ENCODE measurements around the gene EBI3. TPM values are rescaled to one million over a fixed set of nuclear protein-coding genes. Genes with fewer than 3 reads are reported as not detected.
"Not testable (repeated sequence)": the region's sequence is repeated elsewhere in the genome, so short reads cannot be mapped to it uniquely, and the experiment has no call there.

Gene EBI3
- total and polyA plus RNA-seq, 2 donors (not counting 1 experiment from before 2014, with no cell fraction given) = 11.9 to 15.6 TPM

DNA sequence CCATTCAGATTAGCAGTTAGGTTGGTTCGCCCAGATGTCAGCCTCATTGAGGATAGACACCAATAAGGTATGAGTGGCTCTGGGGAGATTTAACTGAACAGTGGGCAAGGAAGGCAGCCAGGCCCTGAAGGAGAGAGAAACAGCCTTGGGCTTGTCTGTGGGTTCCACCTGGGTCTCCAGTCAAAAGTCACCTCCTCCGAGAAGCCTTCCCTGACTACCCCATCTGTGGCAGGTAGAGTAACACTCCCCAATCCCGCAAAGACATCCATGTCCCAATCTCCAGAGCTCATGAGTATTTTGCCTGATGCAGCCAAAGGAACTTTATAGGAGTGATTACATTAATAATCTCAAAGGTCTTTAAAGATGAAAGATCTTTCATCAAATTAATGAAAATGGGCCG is 9.5 kb downstream of the EBI3 start:
- Histone ChIP-seq H2AFZ (ENCODE audit: insufficient read depth, low read depth, low read length, poor library complexity, severe bottlenecking) (no peak overlapping the region), H3K4me2 (replicated peaks; ENCODE audit: low read depth, low read length, poor library complexity, severe bottlenecking) (no peak overlapping the region), H3K27ac (ENCODE audit: low read length in 2 of 2) (no peak overlapping the region), H3K9ac (ENCODE audit: low read length) (no peak overlapping the region), H3K36me3 (replicated peaks in 1 of 2; ENCODE audit: control extremely low read depth in 1 of 2, control insufficient read depth in 1 of 2, extremely low read depth in 1 of 2, insufficient read depth in 2 of 2, low read length in 1 of 2) (no peaks in the 10 kb centered on the region), H3K4me3 (ENCODE audit: control extremely low read depth in 1 of 5, extremely low read depth in 1 of 5, insufficient read depth in 1 of 5, low read depth in 2 of 5, low read length in 4 of 5) (no peak overlapping the region), H4K20me1 (ENCODE audit: control insufficient read depth, insufficient read depth, low read length, poor library complexity, severe bottlenecking) (no peaks in the 10 kb centered on the region), H3K9me3 (ENCODE audit: control extremely low read depth in 1 of 3, control insufficient read depth in 2 of 3, insufficient read depth in 1 of 3, low read length in 2 of 3) (peaks cover 0 to 11% (median 6%) of the 10 kb centered on the region in 3 donors), H3K27me3 (replicated peaks in 1 of 4; ENCODE audit: control extremely low read depth in 1 of 4, control insufficient read depth in 3 of 4, insufficient read depth in 4 of 4, low read length in 3 of 4) (no peaks in the 10 kb centered on the region), H3K4me1 (ENCODE audit: control insufficient read depth in 2 of 2, insufficient read depth in 2 of 2, low read length in 2 of 2) (peaks cover 0 to 7% of the 10 kb centered on the region in 2 donors), H3K79me2 (ENCODE audit: control insufficient read depth, insufficient read depth, low read length) (no peaks in the 10 kb centered on the region)
- Mint-ChIP-seq H3K27me3 (no peaks in the 10 kb centered on the region), H3K27ac (no peak overlapping the region), H3K4me3 (no peak overlapping the region), H3K4me1 (peaks cover 7% of the 10 kb centered on the region), H3K9me3 (ENCODE audit: insufficient read depth) (no peaks in the 10 kb centered on the region)
- TF ChIP-seq EZH2 (IDR thresholded peaks at IDR 0.05; ENCODE audit: borderline replicate concordance, insufficient read depth, low read depth, low read length, poor library complexity, severe bottlenecking) = no peak
- TF ChIP-seq CTCF (IDR thresholded peaks at IDR 0.05) = no peak
- no peak for ATAC-seq (ENCODE audit: low read depth)
- DNase-seq = no peak
- 100% methylated on average over 1 of the region's 4 CpGs for WGBS (ENCODE audit: insufficient coverage)
- ChIA-PET CTCF (interaction anchor here (1.1 kb wide), 1 partner anchor 114 kb away, joined by 4 read pairs; no protein-coding TSS in a partner anchor), POLR2A (no interaction called here)
- intact Hi-C loops (cut with micrococcal nuclease) = no loop called here

GRCh38 chr19:4241824-4242430 is 12.6 kb downstream of the EBI3 start:
- ATAC-seq (ENCODE audit: low read depth) = no peak
- Histone ChIP-seq H3K4me3 (ENCODE audit: control extremely low read depth in 1 of 5, extremely low read depth in 1 of 5, insufficient read depth in 1 of 5, low read depth in 2 of 5, low read length in 4 of 5) (no peak overlapping the region), H3K36me3 (replicated peaks in 1 of 2; ENCODE audit: control extremely low read depth in 1 of 2, control insufficient read depth in 1 of 2, extremely low read depth in 1 of 2, insufficient read depth in 2 of 2, low read length in 1 of 2) (no peaks in the 10 kb centered on the region), H3K4me2 (replicated peaks; ENCODE audit: low read depth, low read length, poor library complexity, severe bottlenecking) (no peak overlapping the region), H3K27ac (ENCODE audit: low read length in 2 of 2) (no peak overlapping the region), H3K27me3 (replicated peaks in 1 of 4; ENCODE audit: control extremely low read depth in 1 of 4, control insufficient read depth in 3 of 4, insufficient read depth in 4 of 4, low read length in 3 of 4) (no peaks in the 10 kb centered on the region), H4K20me1 (ENCODE audit: control insufficient read depth, insufficient read depth, low read length, poor library complexity, severe bottlenecking) (no peaks in the 10 kb centered on the region), H3K79me2 (ENCODE audit: control insufficient read depth, insufficient read depth, low read length) (no peaks in the 10 kb centered on the region), H3K9ac (ENCODE audit: low read length) (no peak overlapping the region), H2AFZ (ENCODE audit: insufficient read depth, low read depth, low read length, poor library complexity, severe bottlenecking) (no peak overlapping the region), H3K4me1 (ENCODE audit: control insufficient read depth in 2 of 2, insufficient read depth in 2 of 2, low read length in 2 of 2) (peaks cover 5 to 15% of the 10 kb centered on the region in 2 donors), H3K9me3 (ENCODE audit: control extremely low read depth in 1 of 3, control insufficient read depth in 2 of 3, insufficient read depth in 1 of 3, low read length in 2 of 3) (peaks cover 0 to 15% (median 6%) of the 10 kb centered on the region in 3 donors)
- CTCF ChIA-PET = interaction anchor here (0.7 to 1.5 kb wide), 3 partner anchors 12 to 256 kb away, joined by 3 to 5 read pairs (median 3); partner anchors contain the start of genes EBI3 and EEF2
- DNase-seq = no peak
- 100% methylated on average over 2 of the region's 5 CpGs for WGBS (ENCODE audit: insufficient coverage)
- no peak for TF ChIP-seq EZH2 (IDR thresholded peaks at IDR 0.05; ENCODE audit: borderline replicate concordance, insufficient read depth, low read depth, low read length, poor library complexity, severe bottlenecking)
- intact Hi-C loops (cut with micrococcal nuclease) = no loop called here
- Mint-ChIP-seq H3K27me3 (no peaks in the 10 kb centered on the region), H3K4me3 (peak overlapping the region; percentile 3), H3K27ac (no peak overlapping the region), H3K4me1 (peaks cover 15% of the 10 kb centered on the region), H3K9me3 (ENCODE audit: insufficient read depth) (no peaks in the 10 kb centered on the region)
- POLR2A ChIA-PET = no interaction called here

DNA sequence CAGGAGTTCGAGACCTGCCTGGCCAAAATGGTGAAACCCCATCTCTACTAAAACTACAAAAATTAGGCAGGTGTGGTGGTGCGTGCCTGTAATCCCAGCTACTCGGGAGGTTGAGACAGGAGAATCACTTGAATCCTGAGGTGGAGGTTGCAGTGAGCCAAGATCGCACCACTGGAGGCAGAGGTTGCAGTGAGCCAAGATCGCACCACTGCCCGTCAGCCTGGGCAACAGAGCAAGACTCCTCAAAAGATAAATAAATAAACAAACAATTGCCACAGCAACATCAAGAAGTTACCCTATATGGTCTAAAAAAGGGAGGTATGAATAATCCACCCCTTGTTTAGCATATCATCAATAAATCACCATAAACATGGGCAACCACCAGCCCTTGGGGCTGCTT is 16.6 kb downstream of the EBI3 start:
- H3K9ac ChIP-seq (ENCODE audit: low read length); H3K4me3 Mint-ChIP-seq; H3K4me3 ChIP-seq (ENCODE audit: control extremely low read depth in 1 of 5, extremely low read depth in 1 of 5, insufficient read depth in 1 of 5, low read depth in 2 of 5, low read length in 4 of 5); POLR2A ChIA-PET; H3K27me3 ChIP-seq (replicated peaks in 1 of 4; ENCODE audit: control extremely low read depth in 1 of 4, control insufficient read depth in 3 of 4, insufficient read depth in 4 of 4, low read length in 3 of 4); ATAC-seq (ENCODE audit: low read depth); H3K9me3 Mint-ChIP-seq (ENCODE audit: insufficient read depth); H3K27me3 Mint-ChIP-seq; CTCF ChIA-PET; DNase-seq: not testable (repeated sequence)
- Histone ChIP-seq H2AFZ (ENCODE audit: insufficient read depth, low read depth, low read length, poor library complexity, severe bottlenecking) (peak overlapping the region; percentile 95), H4K20me1 (ENCODE audit: control insufficient read depth, insufficient read depth, low read length, poor library complexity, severe bottlenecking) (peaks cover 31% of the 10 kb centered on the region), H3K27ac (ENCODE audit: low read length in 2 of 2) (peak overlapping the region; percentile 99 to 100), H3K9me3 (ENCODE audit: control extremely low read depth in 1 of 3, control insufficient read depth in 2 of 3, insufficient read depth in 1 of 3, low read length in 2 of 3) (peaks cover 0 to 14% (median 6%) of the 10 kb centered on the region in 3 donors), H3K79me2 (ENCODE audit: control insufficient read depth, insufficient read depth, low read length) (peaks cover 32% of the 10 kb centered on the region), H3K4me1 (ENCODE audit: control insufficient read depth in 2 of 2, insufficient read depth in 2 of 2, low read length in 2 of 2) (peaks cover 12 to 25% of the 10 kb centered on the region in 2 donors), H3K36me3 (replicated peaks in 1 of 2; ENCODE audit: control extremely low read depth in 1 of 2, control insufficient read depth in 1 of 2, extremely low read depth in 1 of 2, insufficient read depth in 2 of 2, low read length in 1 of 2) (peaks cover 4 to 26% of the 10 kb centered on the region in 2 experiments), H3K4me2 (replicated peaks; ENCODE audit: low read depth, low read length, poor library complexity, severe bottlenecking) (peak overlapping the region; percentile 84)
- H3K4me1 Mint-ChIP-seq = peaks cover 26% of the 10 kb centered on the region
- WGBS (ENCODE audit: insufficient coverage) = 100% methylated on average over 3 of the region's 6 CpGs
- intact Hi-C loops (cut with micrococcal nuclease) = loop anchor here (2.0 to 5.0 kb wide), 4 partner anchors 211 to 545 kb away; partner anchors contain the start of genes EEF2, FEM1A, TNFAIP8L1 and UBXN6
- H3K27ac Mint-ChIP-seq = peak overlapping the region; percentile 95
